Vagina (tissue), 2 donors: ENCODE measurements around the gene BRI3. TPM values are rescaled to one million over a fixed set of nuclear protein-coding genes. Genes with fewer than 3 reads are reported as not detected.

ENCODE experiments used
- DNase-seq, 2 donors: peaks; one replicate each; pipeline ENCODE4 v3.0.0-alpha.2; 2017; ENCODE audit errors: extremely low spot score in 2 of 2
- H3K27ac ChIP-seq: fragments of 200-600 bp; sonication (generic); one replicate; pipeline ENCODE4 v1.5.1; 2019
- H3K27me3 ChIP-seq: fragments of 200-600 bp; sonication (generic); one replicate; pipeline ENCODE4 v1.5.1; 2019
- H3K36me3 ChIP-seq, 2 donors: fragments of 200-600 bp; sonication (generic); one replicate each; pipeline ENCODE4 v1.5.1; 2017 to 2019
- H3K4me1 ChIP-seq: fragments of 200-600 bp; sonication (generic); one replicate; pipeline ENCODE4 v1.5.1; 2019
- H3K4me3 ChIP-seq, 2 donors: fragments of 200-600 bp; sonication (generic); 1 replicate in 1 of 2; 2 replicates in 1 of 2; pipeline ENCODE4 v1.5.1; 2016 to 2019
- H3K9me3 ChIP-seq: fragments of 200-600 bp; sonication (generic); one replicate; pipeline ENCODE4 v1.5.1; 2019
- POLR2A ChIP-seq, 2 donors: fragments of 450-650 bp; IDR thresholded peaks; one replicate each; pipeline ENCODE4 v1.6.1; 2017; ENCODE audit warnings: antibody characterized with exemption in 2 of 2, mild to moderate bottlenecking in 2 of 2, moderate library complexity in 2 of 2
- POLR2AphosphoS5 ChIP-seq, 2 donors: sonication (generic); formaldehyde crosslinking; IDR thresholded peaks; one replicate each; pipeline ENCODE4 v1.9.0; 2017; ENCODE audit warnings: antibody characterized with exemption in 2 of 2, mild to moderate bottlenecking in 2 of 2, low read depth in 1 of 2; ENCODE audit not compliant: insufficient read depth in 1 of 2
- intact Hi-C: fragments of 100-400 bp; cut with DNase I; formaldehyde crosslinking; loops from one replicate; pipeline ENCODE4 v1.15.1; 2023
- total RNA-seq: library from RNA; depleted of rRNA; stranded (reverse); fragments of >200 nt; gene quantifications from one replicate; pipeline ENCODE4 v1.2.3, GENCODE V29; 2016
- TF ChIP-seq, protein P1 (sequence below), 3 experiments: fragments of 450-650 bp in 2 of 3; fragments of 200-600 bp in 1 of 3; sonication (generic) in 1 of 3; IDR thresholded peaks; one replicate each; pipeline ENCODE4 v1.5.1; 2017 to 2019; ENCODE audit warnings: antibody characterized with exemption in 3 of 3, mild to moderate bottlenecking in 2 of 3, moderate library complexity in 2 of 3

The BRI3 gene
- total RNA-seq, 1 donor from 2014 or later, result 68.5 TPM

DNA sequence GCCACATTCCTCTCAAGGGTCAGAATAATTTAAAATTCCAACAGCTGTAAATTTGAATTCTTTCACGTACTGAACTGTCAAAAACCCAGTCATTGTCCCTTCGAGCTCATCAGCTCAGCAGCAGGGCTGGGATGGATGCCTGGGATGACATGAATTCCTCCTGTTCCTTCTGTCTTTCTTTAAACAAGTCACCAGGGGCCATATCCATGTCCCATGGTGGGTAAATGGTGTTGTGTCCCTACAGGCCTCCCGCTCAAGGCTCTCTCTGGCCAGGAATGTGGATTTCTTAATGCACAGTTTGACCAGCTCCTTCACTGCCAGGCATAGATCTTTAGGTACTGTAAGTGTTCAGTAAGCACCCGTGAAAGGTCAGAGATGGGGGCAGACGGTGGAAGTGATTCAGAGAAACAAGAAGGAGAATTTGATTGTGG, 15.6 kb upstream of the BRI3 start:
- Histone ChIP-seq H3K4me3 (no peak overlapping the region), H3K4me1 (no peaks in the 10 kb centered on the region), H3K27me3 (no peaks in the 10 kb centered on the region), H3K9me3 (no peaks in the 10 kb centered on the region), H3K27ac (no peak overlapping the region), H3K36me3 (no peaks in the 10 kb centered on the region)
- intact Hi-C loops, result no loop called here
- no peak for DNase-seq
- TF ChIP-seq POLR2AphosphoS5 (IDR thresholded peaks at IDR 0.05; ENCODE audit: insufficient read depth in 1 of 2, low read depth in 1 of 2), result no peak
- no peak for TF ChIP-seq POLR2A (IDR thresholded peaks at IDR 0.05)
- TF ChIP-seq, protein P1, sequence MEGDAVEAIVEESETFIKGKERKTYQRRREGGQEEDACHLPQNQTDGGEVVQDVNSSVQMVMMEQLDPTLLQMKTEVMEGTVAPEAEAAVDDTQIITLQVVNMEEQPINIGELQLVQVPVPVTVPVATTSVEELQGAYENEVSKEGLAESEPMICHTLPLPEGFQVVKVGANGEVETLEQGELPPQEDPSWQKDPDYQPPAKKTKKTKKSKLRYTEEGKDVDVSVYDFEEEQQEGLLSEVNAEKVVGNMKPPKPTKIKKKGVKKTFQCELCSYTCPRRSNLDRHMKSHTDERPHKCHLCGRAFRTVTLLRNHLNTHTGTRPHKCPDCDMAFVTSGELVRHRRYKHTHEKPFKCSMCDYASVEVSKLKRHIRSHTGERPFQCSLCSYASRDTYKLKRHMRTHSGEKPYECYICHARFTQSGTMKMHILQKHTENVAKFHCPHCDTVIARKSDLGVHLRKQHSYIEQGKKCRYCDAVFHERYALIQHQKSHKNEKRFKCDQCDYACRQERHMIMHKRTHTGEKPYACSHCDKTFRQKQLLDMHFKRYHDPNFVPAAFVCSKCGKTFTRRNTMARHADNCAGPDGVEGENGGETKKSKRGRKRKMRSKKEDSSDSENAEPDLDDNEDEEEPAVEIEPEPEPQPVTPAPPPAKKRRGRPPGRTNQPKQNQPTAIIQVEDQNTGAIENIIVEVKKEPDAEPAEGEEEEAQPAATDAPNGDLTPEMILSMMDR (IDR thresholded peaks at IDR 0.05), result no peak

DNA sequence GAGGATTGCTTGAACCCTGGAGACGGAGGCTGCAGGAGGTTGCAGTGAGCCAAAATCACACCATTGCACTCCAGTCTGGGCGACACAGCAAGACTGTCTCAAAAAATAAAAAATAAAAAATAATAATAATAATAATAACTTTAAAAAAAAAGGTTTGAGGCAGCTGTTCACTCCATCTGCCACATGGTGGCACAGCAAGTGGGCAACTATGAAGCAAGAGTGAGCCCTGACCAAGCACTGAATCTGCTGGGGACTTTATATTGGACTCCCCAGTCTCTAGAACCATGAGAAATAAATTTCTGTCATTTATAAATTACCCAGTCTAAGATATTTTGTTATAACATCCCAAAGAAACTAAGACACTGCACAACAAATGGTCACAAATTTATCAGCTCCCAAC, 14.6 kb upstream of the BRI3 start:
- H3K27me3 ChIP-seq, result no peaks in the 10 kb centered on the region
- TF ChIP-seq POLR2A (IDR thresholded peaks at IDR 0.05) (no peak), POLR2AphosphoS5 (IDR thresholded peaks at IDR 0.05; ENCODE audit: insufficient read depth in 1 of 2, low read depth in 1 of 2) (no peak)
- TF ChIP-seq, protein P1 (IDR thresholded peaks at IDR 0.05), result no peak
- intact Hi-C loops, result no loop called here
- H3K9me3 ChIP-seq, result no peaks in the 10 kb centered on the region
- no peak overlapping the region for H3K4me3 ChIP-seq
- no peaks in the 10 kb centered on the region for H3K4me1 ChIP-seq
- DNase-seq, result no peak
- H3K27ac ChIP-seq, result no peak overlapping the region
- H3K36me3 ChIP-seq, result no peaks in the 10 kb centered on the region

DNA sequence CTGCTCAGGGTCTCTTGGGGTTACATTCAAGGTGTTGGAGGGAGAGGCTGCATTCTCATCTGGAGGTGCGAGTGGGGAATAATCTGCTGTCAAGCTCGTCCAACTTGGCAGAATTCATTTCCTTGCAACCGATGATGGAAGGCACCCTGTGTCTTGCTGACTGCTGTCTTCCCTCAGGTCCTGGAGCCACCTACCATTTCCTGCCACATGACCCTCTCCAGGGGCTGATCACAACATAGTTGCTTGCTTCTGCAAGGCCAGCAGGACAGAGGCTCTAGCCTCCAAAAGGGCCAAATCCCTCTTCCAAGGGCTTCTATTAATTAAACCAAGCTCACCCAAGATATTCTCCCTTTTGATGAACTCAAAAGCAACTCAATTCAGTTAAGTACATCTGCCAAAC, 14.2 kb upstream of the BRI3 start:
- H3K27me3 ChIP-seq, result no peaks in the 10 kb centered on the region
- H3K36me3 ChIP-seq, result no peaks in the 10 kb centered on the region
- no peaks in the 10 kb centered on the region for H3K9me3 ChIP-seq
- no peaks in the 10 kb centered on the region for H3K4me1 ChIP-seq
- intact Hi-C loops, result no loop called here
- H3K4me3 ChIP-seq, result no peak overlapping the region
- DNase-seq, result no peak
- TF ChIP-seq, protein P1 (IDR thresholded peaks at IDR 0.05), result no peak
- TF ChIP-seq POLR2A (IDR thresholded peaks at IDR 0.05) (no peak), POLR2AphosphoS5 (IDR thresholded peaks at IDR 0.05; ENCODE audit: insufficient read depth in 1 of 2, low read depth in 1 of 2) (no peak)
- no peak overlapping the region for H3K27ac ChIP-seq

DNA sequence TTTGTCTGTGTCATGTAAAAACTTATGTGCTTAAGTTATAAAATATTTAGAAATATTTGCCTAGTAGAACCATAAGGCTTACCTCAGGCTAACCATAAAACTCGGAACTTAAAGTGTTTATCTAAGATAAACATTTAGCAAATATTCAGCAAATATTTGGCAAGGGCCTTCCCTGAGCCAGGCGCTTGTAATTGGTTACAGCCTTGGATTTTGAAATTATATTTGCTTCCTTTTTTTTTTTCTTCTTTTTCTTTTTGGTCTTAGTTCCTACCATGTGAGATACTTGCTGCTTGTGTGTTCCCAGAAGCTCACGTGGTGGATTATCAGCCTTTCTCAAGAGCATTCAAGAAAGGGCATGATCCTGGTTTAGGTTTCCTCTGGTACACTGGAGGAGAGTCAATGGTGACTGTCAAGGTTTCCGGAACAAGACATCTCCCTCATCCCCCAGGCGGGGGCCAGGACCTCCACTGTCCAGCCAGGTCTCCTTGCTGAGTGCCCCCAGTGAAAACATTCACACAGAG, 5.2 kb upstream of the BRI3 start:
- Histone ChIP-seq H3K4me3 (no peak overlapping the region), H3K36me3 (no peaks in the 10 kb centered on the region), H3K27ac (peak overlapping the region; percentile 57), H3K27me3 (no peaks in the 10 kb centered on the region), H3K9me3 (no peaks in the 10 kb centered on the region), H3K4me1 (peaks cover 8% of the 10 kb centered on the region)
- TF ChIP-seq POLR2A (IDR thresholded peaks at IDR 0.05) (no peak), POLR2AphosphoS5 (IDR thresholded peaks at IDR 0.05; ENCODE audit: insufficient read depth in 1 of 2, low read depth in 1 of 2) (no peak)
- TF ChIP-seq, protein P1 (IDR thresholded peaks at IDR 0.05), result no peak
- intact Hi-C loops, result no loop called here
- no peak for DNase-seq

DNA sequence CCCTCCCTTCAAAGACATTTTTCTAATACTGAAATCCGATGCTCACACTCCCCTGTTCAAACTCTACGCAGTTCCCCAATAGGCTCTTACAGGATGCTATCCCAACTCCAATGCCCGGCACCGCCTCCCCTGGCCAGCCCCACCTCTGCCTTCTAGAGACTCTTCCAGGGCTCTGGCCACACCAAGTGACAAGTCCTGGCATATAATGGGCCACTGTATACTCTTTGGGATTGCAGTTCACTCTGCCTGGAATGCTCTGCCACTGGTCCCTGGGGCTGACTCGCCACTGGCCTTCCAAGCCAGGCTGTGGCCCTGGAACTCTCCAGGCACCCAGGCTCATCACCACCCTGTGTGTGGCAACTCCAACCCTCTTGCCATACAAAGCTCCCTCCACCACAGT, 3.1 kb upstream of the BRI3 start:
- Histone ChIP-seq H3K36me3 (no peaks in the 10 kb centered on the region), H3K4me1 (peaks cover 22% of the 10 kb centered on the region), H3K4me3 (no peak overlapping the region), H3K27ac (no peak overlapping the region), H3K9me3 (no peaks in the 10 kb centered on the region), H3K27me3 (no peaks in the 10 kb centered on the region)
- DNase-seq, result no peak
- intact Hi-C loops, result no loop called here
- TF ChIP-seq POLR2AphosphoS5 (IDR thresholded peaks at IDR 0.05; ENCODE audit: insufficient read depth in 1 of 2, low read depth in 1 of 2), result no peak
